HG03064 (cell line): ENCODE results near the gene NLRC3.
"Not testable (repeated sequence)": the region's sequence is repeated elsewhere in the genome, so short reads cannot be mapped to it uniquely, and the experiment has no call there.

Experiments
- ATAC-seq: cut with Tn5 transposase; IDR thresholded peaks from one replicate; pipeline ENCODE4 v1.9.1; 2021; ENCODE audit warnings: low read depth; ENCODE audit not compliant: unreplicated experiment

The NLRC3 gene

GRCh38 chr16:3549906-3550305, 27.3 kb downstream of the NLRC3 start:
- ATAC-seq = no peak

- no peak for ATAC-seq
Measured at GRCh38 chr16:3548859-3549258, 28.3 kb downstream of the NLRC3 start.

GRCh38 chr16:3548445-3548844, 28.8 kb downstream of the NLRC3 start:
- no peak for ATAC-seq

- no peak for ATAC-seq
Measured at GRCh38 chr16:3546986-3547682, 30.1 kb downstream of the NLRC3 start.

GRCh38 chr16:3542601-3543373, 34.4 kb downstream of the NLRC3 start:
- no peak for ATAC-seq

- no peak for ATAC-seq
Measured at GRCh38 chr16:3541527-3542155, 35.6 kb downstream of the NLRC3 start.

- ATAC-seq = no peak
Measured at GRCh38 chr16:3538222-3538621, 39.0 kb downstream of the NLRC3 start.

GRCh38 chr16:3536851-3537250, 40.4 kb downstream of the NLRC3 start:
- ATAC-seq = no peak

GRCh38 chr16:3536271-3536731, 40.9 kb downstream of the NLRC3 start:
- no peak for ATAC-seq

GRCh38 chr16:3534126-3534525, 43.1 kb downstream of the NLRC3 start:
- ATAC-seq = no peak

- no peak for ATAC-seq
Measured at GRCh38 chr16:3532741-3533140, 44.5 kb downstream of the NLRC3 start.

GRCh38 chr16:3530371-3530914, 46.8 kb downstream of the NLRC3 start:
- no peak for ATAC-seq

- ATAC-seq = no peak
Measured at GRCh38 chr16:3529175-3529574, 48.0 kb downstream of the NLRC3 start.

GRCh38 chr16:3528406-3528805, 48.8 kb downstream of the NLRC3 start:
- no peak for ATAC-seq

GRCh38 chr16:3527216-3527829, 49.9 kb downstream of the NLRC3 start:
- ATAC-seq = not testable (repeated sequence)

GRCh38 chr16:3525951-3526350, 51.3 kb downstream of the NLRC3 start:
- no peak for ATAC-seq

- ATAC-seq = no peak
Measured at GRCh38 chr16:3523281-3523680, 53.9 kb downstream of the NLRC3 start.

- ATAC-seq = no peak
Measured at GRCh38 chr16:3520841-3521240, 56.4 kb downstream of the NLRC3 start.

GRCh38 chr16:3520413-3520812, 56.8 kb downstream of the NLRC3 start:
- no peak for ATAC-seq

- no peak for ATAC-seq
Measured at GRCh38 chr16:3519581-3519980, 57.6 kb downstream of the NLRC3 start.

- ATAC-seq = no peak
Measured at GRCh38 chr16:3518986-3519348, 58.2 kb downstream of the NLRC3 start.
